GM19324 (cell line): ENCODE measurements around the gene CNN3.
"Not testable (repeated sequence)": the region's sequence is repeated elsewhere in the genome, so short reads cannot be mapped to it uniquely, and the experiment has no call there.

ENCODE experiments used
- ATAC-seq: cut with Tn5 transposase; IDR thresholded peaks from one replicate; pipeline ENCODE4 v1.9.1; 2021; ENCODE audit warnings: mild to moderate bottlenecking, moderate library complexity; ENCODE audit not compliant: unreplicated experiment, low FRiP score

Gene CNN3

DNA sequence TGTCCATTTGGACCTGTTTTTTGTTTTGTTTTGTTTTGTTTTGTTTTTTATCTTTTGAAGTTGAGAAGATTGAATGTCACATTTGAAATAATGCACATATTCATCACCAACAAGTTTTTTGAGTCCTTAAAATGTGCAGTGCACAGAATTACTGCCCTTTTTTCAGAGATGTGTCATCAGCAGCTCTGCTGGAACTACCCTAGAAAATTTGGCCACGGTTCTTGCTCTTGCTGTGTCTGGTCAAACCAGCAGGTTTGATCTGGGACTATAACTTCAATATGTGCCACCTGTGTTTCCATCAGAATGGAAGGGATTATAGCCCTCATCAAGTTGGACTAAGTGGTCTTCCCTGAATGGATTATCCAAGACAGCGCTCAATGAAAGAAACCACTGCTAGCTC is 24.1 kb upstream of the CNN3 start:
- no peak for ATAC-seq

- ATAC-seq, result no peak
Measured at GRCh38 chr1:94949681-94950661, 23.1 kb upstream of the CNN3 start.

GRCh38 chr1:94947437-94947836 is 20.5 kb upstream of the CNN3 start:
- no peak for ATAC-seq

GRCh38 chr1:94946886-94947285 is 20.0 kb upstream of the CNN3 start:
- no peak for ATAC-seq

GRCh38 chr1:94942171-94943128 is 15.5 kb upstream of the CNN3 start:
- ATAC-seq, result no peak

DNA sequence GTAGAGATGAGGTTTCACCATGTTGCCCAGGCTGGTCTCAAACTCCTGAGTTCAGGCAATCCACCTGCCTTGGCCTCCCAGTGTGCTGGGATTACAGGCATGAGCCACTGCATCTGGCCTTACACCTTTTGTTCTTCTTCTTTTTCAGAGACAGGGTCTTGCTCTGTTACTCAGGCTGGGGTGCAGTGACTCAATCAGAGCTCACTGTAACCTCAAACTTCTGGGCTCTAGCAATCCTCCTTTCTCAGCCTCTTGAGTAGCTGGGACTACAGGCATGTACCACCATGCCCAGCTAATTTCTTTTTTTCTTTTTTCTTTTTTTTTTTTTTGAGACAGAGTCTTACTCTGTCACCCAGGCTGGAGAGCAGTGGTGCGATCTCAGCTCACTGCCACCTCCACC is 14.6 kb upstream of the CNN3 start:
- ATAC-seq, result not testable (repeated sequence)

DNA sequence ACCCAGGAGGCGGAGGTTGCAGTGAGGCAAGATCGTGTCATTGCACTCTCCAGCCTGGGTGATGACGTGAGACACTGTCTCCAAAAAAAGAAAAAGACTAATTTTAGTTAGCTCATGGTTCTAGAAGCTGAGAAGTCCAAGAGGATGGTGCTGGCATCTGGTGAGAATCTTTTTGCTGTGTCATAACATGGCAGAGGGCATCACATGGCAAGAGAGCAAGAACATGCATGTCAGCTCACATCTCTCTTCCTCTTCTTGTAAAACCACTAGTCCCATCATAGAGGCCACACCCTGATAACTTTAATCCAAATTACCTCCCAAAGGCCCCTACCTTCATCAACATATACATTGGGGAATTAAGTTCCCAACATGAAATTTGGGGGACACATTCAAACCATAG is 13.8 kb upstream of the CNN3 start:
- ATAC-seq, result no peak

GRCh38 chr1:94937820-94938219 is 10.9 kb upstream of the CNN3 start:
- no peak for ATAC-seq

DNA sequence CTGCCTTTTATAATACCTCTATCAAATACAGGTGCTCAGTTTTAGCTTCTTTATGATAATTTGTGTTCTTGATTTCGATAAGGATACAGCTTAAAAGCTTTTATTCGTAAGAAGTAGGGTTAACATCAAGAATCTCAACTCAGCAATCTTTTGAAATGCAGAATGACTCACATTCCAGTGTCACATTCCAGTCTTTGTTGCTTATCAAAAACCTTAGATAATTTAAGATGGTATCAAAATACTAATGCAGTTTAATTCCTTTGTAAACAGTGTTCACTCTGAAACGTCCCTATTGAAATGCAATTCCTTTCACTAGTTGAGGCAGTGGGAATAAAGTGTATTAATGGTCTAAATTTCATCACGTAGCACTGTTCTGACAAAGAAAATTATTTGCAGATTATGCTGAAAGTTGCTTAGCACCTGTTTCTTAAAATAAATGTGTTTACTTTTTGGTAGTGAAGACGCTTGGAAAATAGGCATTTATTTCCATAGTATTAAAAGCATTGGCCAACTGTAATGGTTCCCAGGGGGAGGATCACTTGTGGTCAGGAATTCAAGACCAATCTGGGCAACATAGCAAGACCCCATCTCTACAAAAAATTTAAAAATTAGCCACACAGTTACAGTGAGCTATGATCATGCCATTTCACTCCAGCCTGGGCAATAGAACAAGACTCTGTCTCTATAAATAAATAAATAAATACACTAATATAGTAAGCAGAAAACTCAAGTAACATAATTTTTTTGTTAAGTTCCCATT is 10.1 kb upstream of the CNN3 start:
- ATAC-seq, result no peak

GRCh38 chr1:94935476-94935875 is 8.6 kb upstream of the CNN3 start:
- no peak for ATAC-seq

GRCh38 chr1:94935034-94935433 is 8.1 kb upstream of the CNN3 start:
- ATAC-seq, result no peak

- no peak for ATAC-seq
Measured at GRCh38 chr1:94934551-94934950, 7.6 kb upstream of the CNN3 start.

DNA sequence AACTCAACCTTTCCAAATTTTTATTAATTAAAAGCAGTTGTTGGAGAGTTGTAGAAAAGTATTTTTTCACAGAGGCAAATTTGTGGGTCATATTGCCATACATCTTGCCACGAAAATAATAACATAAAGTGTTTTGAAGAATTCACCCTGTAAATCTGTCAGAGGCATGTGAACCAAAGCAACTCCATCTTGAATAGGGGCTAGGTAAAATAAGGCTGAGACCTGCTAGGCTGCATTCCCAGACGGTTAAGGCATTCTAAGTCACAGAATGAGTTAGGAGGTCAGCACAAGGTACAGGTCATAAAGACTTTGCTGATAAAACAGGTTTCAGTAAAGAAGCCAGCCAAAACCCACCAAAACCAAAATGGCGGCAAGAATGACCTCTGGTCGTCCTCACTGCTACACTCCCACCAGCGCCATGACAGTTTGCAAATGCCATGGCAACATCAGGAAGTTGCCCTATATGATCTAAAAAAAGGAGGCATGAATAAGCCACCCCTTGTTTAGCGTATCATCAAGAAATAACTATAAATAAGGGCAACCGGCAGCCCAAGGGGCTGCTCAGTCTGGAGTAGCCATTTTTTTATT is 4.4 kb upstream of the CNN3 start:
- no peak for ATAC-seq

GRCh38 chr1:94929351-94930217 is 2.7 kb upstream of the CNN3 start:
- ATAC-seq, result no peak

DNA sequence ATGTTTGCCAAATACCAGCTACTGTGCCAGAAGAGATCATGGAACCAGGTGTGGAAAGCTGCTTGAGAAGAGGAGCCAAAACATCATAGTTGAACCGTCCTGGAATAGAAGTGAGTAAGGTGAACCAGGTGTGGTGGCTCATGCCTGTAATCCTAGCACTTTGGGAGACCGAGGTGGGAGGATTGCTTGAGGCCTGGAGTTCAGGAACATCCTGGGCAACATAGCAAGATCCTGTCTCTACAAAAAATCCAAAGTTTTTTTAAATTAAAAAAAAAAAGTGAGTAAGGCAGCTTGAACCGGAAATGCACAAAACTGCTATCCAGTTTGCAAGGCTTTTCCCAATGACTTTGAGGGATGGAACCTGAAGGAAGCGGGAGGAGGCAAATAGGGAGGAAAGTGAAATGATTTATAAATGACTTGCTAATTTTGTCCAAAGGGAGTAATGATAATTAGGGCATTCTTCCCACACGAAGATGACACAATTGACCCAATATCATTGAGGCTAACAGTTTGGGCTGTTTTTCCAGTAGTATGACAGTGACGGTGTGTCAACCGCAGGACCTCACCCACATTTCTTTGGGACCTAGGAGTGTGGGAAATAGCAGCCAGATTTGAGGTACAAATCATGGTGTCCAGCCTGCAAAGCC is 1.5 kb upstream of the CNN3 start:
- ATAC-seq, result no peak

- no peak for ATAC-seq
Measured at GRCh38 chr1:94927405-94928175, 680 bp upstream of the CNN3 start.

GRCh38 chr1:94926126-94926914 is 590 bp downstream of the CNN3 start:
- ATAC-seq, result peak; percentile 32
